Measurements from ENCODE around the gene DOCK4.

The DOCK4 gene

DNA sequence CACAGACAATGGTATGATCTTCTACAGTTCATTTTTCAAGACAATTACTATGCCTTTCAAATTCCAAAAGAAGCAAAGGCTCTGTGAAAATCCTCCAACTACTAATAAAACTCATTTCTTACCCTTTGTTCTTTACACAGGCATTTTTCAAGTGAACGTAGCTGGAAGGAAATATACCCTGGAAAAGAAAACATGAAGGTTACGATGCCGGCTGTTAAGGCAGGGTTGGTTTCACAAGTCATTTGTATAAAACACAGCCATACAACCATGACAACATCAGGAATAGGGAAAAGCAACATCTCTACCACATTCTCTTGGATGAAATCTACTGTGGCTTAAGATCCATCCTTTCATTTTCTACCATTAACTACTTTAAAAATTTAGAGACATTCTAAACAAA, 207.9 kb downstream of the DOCK4 start:
- no peaks in the 10 kb centered on the region for H3K36me3 ChIP-seq (ENCODE audit: insufficient read depth, low read length)
- no peaks in the 10 kb centered on the region for H3K27me3 ChIP-seq (ENCODE audit: insufficient read depth, low read length, poor library complexity, severe bottlenecking)
- no peaks in the 10 kb centered on the region for H4K20me1 ChIP-seq (ENCODE audit: insufficient read depth, low read length, poor library complexity, severe bottlenecking)
- no peaks in the 10 kb centered on the region for H3F3A ChIP-seq (ENCODE audit: low read depth)
- H2AFZ ChIP-seq (ENCODE audit: low read length): no peak overlapping the region; the same call in 1 of the 2 replicates
- no peak overlapping the region for H3K9ac ChIP-seq (ENCODE audit: low read depth, low read length, poor library complexity, severe bottlenecking)
- no peak overlapping the region for H3K4me3 ChIP-seq (ENCODE audit: low read length, poor library complexity, severe bottlenecking)
- no peak overlapping the region for H3K4me2 ChIP-seq (ENCODE audit: low read depth, low read length, poor library complexity, severe bottlenecking)
- no peaks in the 10 kb centered on the region for H3K79me2 ChIP-seq (ENCODE audit: insufficient read depth, low read length)
- no peaks in the 10 kb centered on the region for H3K9me2 ChIP-seq (replicated peaks; ENCODE audit: low read depth, low read length)
- no peaks in the 10 kb centered on the region for H3K9me3 ChIP-seq (ENCODE audit: insufficient read depth, low read depth, low read length)
- H3K4me1 ChIP-seq (ENCODE audit: insufficient read depth, low read length, poor library complexity, severe bottlenecking): no peaks in the 10 kb centered on the region
- no peak for TF ChIP-seq EZH2phosphoT487 (IDR thresholded peaks at IDR 0.05; ENCODE audit: borderline replicate concordance)
- TF ChIP-seq, protein P1, sequence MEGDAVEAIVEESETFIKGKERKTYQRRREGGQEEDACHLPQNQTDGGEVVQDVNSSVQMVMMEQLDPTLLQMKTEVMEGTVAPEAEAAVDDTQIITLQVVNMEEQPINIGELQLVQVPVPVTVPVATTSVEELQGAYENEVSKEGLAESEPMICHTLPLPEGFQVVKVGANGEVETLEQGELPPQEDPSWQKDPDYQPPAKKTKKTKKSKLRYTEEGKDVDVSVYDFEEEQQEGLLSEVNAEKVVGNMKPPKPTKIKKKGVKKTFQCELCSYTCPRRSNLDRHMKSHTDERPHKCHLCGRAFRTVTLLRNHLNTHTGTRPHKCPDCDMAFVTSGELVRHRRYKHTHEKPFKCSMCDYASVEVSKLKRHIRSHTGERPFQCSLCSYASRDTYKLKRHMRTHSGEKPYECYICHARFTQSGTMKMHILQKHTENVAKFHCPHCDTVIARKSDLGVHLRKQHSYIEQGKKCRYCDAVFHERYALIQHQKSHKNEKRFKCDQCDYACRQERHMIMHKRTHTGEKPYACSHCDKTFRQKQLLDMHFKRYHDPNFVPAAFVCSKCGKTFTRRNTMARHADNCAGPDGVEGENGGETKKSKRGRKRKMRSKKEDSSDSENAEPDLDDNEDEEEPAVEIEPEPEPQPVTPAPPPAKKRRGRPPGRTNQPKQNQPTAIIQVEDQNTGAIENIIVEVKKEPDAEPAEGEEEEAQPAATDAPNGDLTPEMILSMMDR (conservative IDR thresholded peaks at IDR 0.05; ENCODE audit: low read length): no peak

DNA sequence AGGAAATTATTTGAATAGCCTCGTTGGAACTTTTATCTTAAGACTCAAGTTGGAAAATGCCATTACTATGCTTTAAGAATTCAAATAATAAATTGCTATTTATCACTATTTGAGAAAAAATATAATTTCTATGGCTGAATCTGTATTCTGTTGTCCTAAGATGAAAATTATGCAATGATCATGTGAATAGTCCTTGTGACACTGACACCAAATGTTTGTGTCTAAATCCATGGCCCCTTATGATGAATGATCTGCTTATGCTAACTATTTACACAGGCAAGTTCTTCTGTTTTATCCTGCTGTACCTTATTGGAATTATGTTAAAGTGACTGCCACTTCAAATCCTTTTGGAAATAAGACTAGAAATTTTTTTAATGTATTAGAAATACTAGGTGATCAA, 208.7 kb downstream of the DOCK4 start:
- Histone ChIP-seq H3K9me3 (ENCODE audit: insufficient read depth, low read depth, low read length) (no peaks in the 10 kb centered on the region), H3K4me3 (ENCODE audit: low read length, poor library complexity, severe bottlenecking) (no peak overlapping the region), H3K4me1 (ENCODE audit: insufficient read depth, low read length, poor library complexity, severe bottlenecking) (no peaks in the 10 kb centered on the region), H3K27me3 (ENCODE audit: insufficient read depth, low read length, poor library complexity, severe bottlenecking) (no peaks in the 10 kb centered on the region), H3K79me2 (ENCODE audit: insufficient read depth, low read length) (no peaks in the 10 kb centered on the region), H3K4me2 (ENCODE audit: low read depth, low read length, poor library complexity, severe bottlenecking) (no peak overlapping the region), H2AFZ (ENCODE audit: low read length) (no peak overlapping the region), H3K9me2 (replicated peaks; ENCODE audit: low read depth, low read length) (no peaks in the 10 kb centered on the region), H4K20me1 (ENCODE audit: insufficient read depth, low read length, poor library complexity, severe bottlenecking) (no peaks in the 10 kb centered on the region), H3F3A (ENCODE audit: low read depth) (no peaks in the 10 kb centered on the region), H3K36me3 (ENCODE audit: insufficient read depth, low read length) (no peaks in the 10 kb centered on the region), H3K9ac (ENCODE audit: low read depth, low read length, poor library complexity, severe bottlenecking) (no peak overlapping the region)
- no peak for TF ChIP-seq EZH2phosphoT487 (IDR thresholded peaks at IDR 0.05; ENCODE audit: borderline replicate concordance)
- TF ChIP-seq, protein P1 (conservative IDR thresholded peaks at IDR 0.05; ENCODE audit: low read length): no peak

DNA sequence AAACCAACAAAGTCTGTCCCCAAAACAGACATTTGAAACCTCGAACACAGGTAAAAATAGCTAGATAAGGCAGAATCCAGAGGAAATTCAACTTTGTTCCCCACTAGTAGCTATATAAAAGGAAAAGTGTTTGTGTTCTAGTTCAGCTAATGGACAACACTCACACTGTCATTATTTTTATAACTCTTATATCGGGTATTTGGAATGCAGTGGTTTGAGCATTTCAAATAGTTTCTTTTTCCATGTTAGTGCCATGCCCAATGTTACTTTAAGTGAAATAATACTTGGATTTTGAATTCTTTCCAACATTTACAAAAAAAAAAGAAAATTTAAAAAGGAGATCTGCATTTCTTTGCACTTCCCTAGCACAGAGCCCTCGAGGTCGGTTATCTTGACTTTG, 213.6 kb downstream of the DOCK4 start:
- TF ChIP-seq, protein P1 (conservative IDR thresholded peaks at IDR 0.05; ENCODE audit: low read length): no peak
- TF ChIP-seq EZH2phosphoT487 (IDR thresholded peaks at IDR 0.05; ENCODE audit: borderline replicate concordance): no peak
- Histone ChIP-seq H4K20me1 (ENCODE audit: insufficient read depth, low read length, poor library complexity, severe bottlenecking) (no peaks in the 10 kb centered on the region), H3K9me3 (ENCODE audit: insufficient read depth, low read depth, low read length) (no peaks in the 10 kb centered on the region), H3K27me3 (ENCODE audit: insufficient read depth, low read length, poor library complexity, severe bottlenecking) (no peaks in the 10 kb centered on the region), H3K4me2 (ENCODE audit: low read depth, low read length, poor library complexity, severe bottlenecking) (no peak overlapping the region), H3K9me2 (replicated peaks; ENCODE audit: low read depth, low read length) (no peaks in the 10 kb centered on the region), H3K4me1 (ENCODE audit: insufficient read depth, low read length, poor library complexity, severe bottlenecking) (no peaks in the 10 kb centered on the region), H2AFZ (ENCODE audit: low read length) (no peak overlapping the region), H3K36me3 (ENCODE audit: insufficient read depth, low read length) (no peaks in the 10 kb centered on the region), H3F3A (ENCODE audit: low read depth) (no peaks in the 10 kb centered on the region), H3K4me3 (ENCODE audit: low read length, poor library complexity, severe bottlenecking) (no peak overlapping the region), H3K79me2 (ENCODE audit: insufficient read depth, low read length) (no peaks in the 10 kb centered on the region), H3K9ac (ENCODE audit: low read depth, low read length, poor library complexity, severe bottlenecking) (no peak overlapping the region)
